ENCODE results near the gene YTHDC1. TPM values are rescaled to one million over a fixed set of nuclear protein-coding genes. Genes with fewer than 3 reads are reported as not detected.

Gene YTHDC1
- total and polyA plus RNA-seq, 2 experiments from 2014 or later, result 45.3 to 75.4 TPM

DNA sequence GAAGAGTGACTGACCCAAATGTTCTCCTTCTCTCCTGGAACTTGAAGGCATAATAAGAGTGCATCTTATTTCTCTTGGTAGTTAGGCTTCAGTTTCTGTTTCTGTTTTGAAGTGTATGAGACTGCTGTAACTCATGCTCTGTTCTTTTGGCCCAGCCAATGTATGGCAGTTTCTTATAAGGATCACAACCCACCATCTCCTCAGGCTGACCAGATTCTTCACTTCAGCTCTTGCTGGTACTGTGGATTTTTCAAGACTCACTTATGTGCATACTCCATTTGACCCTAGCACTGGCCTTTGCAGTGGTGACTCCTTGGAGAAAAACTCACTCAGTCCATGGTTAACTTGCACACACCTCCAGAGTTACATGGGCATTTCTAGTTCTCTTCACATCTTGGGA lies 9.6 kb upstream of the YTHDC1 start:
- no peaks in the 10 kb centered on the region for H3K79me2 ChIP-seq
- no peaks in the 10 kb centered on the region for H4K20me1 ChIP-seq (ENCODE audit: insufficient read depth, poor library complexity, severe bottlenecking)
- no peak for DNase-seq (ENCODE audit: low spot score)
- TF ChIP-seq EZH2 (IDR thresholded peaks at IDR 0.05; ENCODE audit: borderline replicate concordance) (no peak), EZH2phosphoT487 (IDR thresholded peaks at IDR 0.05; ENCODE audit: low read depth, severe bottlenecking, unreplicated experiment) (no peak)
- TF ChIP-seq, protein P1, sequence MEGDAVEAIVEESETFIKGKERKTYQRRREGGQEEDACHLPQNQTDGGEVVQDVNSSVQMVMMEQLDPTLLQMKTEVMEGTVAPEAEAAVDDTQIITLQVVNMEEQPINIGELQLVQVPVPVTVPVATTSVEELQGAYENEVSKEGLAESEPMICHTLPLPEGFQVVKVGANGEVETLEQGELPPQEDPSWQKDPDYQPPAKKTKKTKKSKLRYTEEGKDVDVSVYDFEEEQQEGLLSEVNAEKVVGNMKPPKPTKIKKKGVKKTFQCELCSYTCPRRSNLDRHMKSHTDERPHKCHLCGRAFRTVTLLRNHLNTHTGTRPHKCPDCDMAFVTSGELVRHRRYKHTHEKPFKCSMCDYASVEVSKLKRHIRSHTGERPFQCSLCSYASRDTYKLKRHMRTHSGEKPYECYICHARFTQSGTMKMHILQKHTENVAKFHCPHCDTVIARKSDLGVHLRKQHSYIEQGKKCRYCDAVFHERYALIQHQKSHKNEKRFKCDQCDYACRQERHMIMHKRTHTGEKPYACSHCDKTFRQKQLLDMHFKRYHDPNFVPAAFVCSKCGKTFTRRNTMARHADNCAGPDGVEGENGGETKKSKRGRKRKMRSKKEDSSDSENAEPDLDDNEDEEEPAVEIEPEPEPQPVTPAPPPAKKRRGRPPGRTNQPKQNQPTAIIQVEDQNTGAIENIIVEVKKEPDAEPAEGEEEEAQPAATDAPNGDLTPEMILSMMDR (IDR thresholded peaks at IDR 0.05; ENCODE audit: poor library complexity), result no peak
- H2AFZ ChIP-seq, result no peak overlapping the region
- H3K27ac ChIP-seq, result no peak overlapping the region
- no peak overlapping the region for H3K4me2 ChIP-seq
- no peaks in the 10 kb centered on the region for H3K36me3 ChIP-seq (replicated peaks; ENCODE audit: insufficient read depth, low read depth)
- H3K4me1 ChIP-seq (ENCODE audit: insufficient read depth), result no peaks in the 10 kb centered on the region
- H3K4me3 ChIP-seq, result no peak overlapping the region
- H3K9me3 ChIP-seq (ENCODE audit: low read depth), result no peaks in the 10 kb centered on the region
- H3K9me2 ChIP-seq (replicated peaks; ENCODE audit: insufficient read depth), result no peaks in the 10 kb centered on the region
- H3K27me3 ChIP-seq, result no peaks in the 10 kb centered on the region

GRCh38 chr4:68358988-68359387 lies 9.1 kb upstream of the YTHDC1 start:
- no peak overlapping the region for H3K27ac ChIP-seq
- WGBS (ENCODE audit: low lambda C conversion rate, missing lambda C conversion rate), result 82% methylated on average over 2 of the region's 2 CpGs
- no peaks in the 10 kb centered on the region for H3K9me2 ChIP-seq (replicated peaks; ENCODE audit: insufficient read depth)
- H3K36me3 ChIP-seq (replicated peaks; ENCODE audit: insufficient read depth, low read depth), result no peaks in the 10 kb centered on the region
- H3K9me3 ChIP-seq (ENCODE audit: low read depth), result no peaks in the 10 kb centered on the region
- H3K79me2 ChIP-seq, result no peaks in the 10 kb centered on the region
- no peaks in the 10 kb centered on the region for H3K4me1 ChIP-seq (ENCODE audit: insufficient read depth)
- DNase-seq (ENCODE audit: low spot score), result no peak
- no peak overlapping the region for H2AFZ ChIP-seq
- TF ChIP-seq EZH2phosphoT487 (IDR thresholded peaks at IDR 0.05; ENCODE audit: low read depth, severe bottlenecking, unreplicated experiment) (no peak), EZH2 (IDR thresholded peaks at IDR 0.05; ENCODE audit: borderline replicate concordance) (no peak)
- H3K27me3 ChIP-seq, result no peaks in the 10 kb centered on the region
- H3K4me2 ChIP-seq, result no peak overlapping the region
- H3K4me3 ChIP-seq, result no peak overlapping the region
- H4K20me1 ChIP-seq (ENCODE audit: insufficient read depth, poor library complexity, severe bottlenecking), result no peaks in the 10 kb centered on the region

DNA sequence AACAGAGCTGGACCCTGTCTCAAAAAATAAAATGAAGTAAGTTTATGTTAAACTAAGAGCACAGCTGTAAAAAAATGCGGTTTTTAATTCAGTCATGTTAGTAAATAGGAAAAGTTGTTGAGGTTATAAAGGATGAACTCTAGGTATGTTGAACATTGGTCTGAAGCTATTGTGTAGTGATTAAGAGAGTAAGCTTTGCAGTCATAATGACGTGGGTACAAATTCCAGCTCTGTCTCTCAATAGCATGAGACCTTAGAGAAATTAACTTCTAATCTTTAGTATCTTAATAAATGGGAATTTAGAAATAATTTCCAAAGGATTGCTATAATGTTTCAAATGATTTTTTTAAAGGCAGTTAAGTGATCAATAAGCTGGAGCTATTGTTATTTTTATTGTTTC lies 2.9 kb upstream of the YTHDC1 start:
- Histone ChIP-seq H3K27ac (no peak overlapping the region), H3K27me3 (no peaks in the 10 kb centered on the region), H4K20me1 (ENCODE audit: insufficient read depth, poor library complexity, severe bottlenecking) (peaks cover 13% of the 10 kb centered on the region), H3K9me3 (ENCODE audit: low read depth) (no peaks in the 10 kb centered on the region), H3K36me3 (replicated peaks; ENCODE audit: insufficient read depth, low read depth) (no peaks in the 10 kb centered on the region), H3K4me2 (no peak overlapping the region), H3K9me2 (replicated peaks; ENCODE audit: insufficient read depth) (no peaks in the 10 kb centered on the region), H2AFZ (no peak overlapping the region), H3K4me3 (no peak overlapping the region), H3K4me1 (ENCODE audit: insufficient read depth) (peaks cover 5% of the 10 kb centered on the region), H3K79me2 (peaks cover 19% of the 10 kb centered on the region)
- TF ChIP-seq, protein P1 (IDR thresholded peaks at IDR 0.05; ENCODE audit: poor library complexity), result no peak
- no peak for TF ChIP-seq EZH2phosphoT487 (IDR thresholded peaks at IDR 0.05; ENCODE audit: low read depth, severe bottlenecking, unreplicated experiment)
- TF ChIP-seq EZH2 (IDR thresholded peaks at IDR 0.05; ENCODE audit: borderline replicate concordance), result no peak
- whole genome bisulfite sequencing (ENCODE audit: low lambda C conversion rate, missing lambda C conversion rate), result 67% methylated on average over 2 of the region's 2 CpGs
- no peak for DNase-seq (ENCODE audit: low spot score)

GRCh38 chr4:68349279-68349648 lies 626 bp downstream of the YTHDC1 start:
- peak overlapping the region; percentile 55 for H2AFZ ChIP-seq
- H3K36me3 ChIP-seq (replicated peaks; ENCODE audit: insufficient read depth, low read depth), result no peaks in the 10 kb centered on the region
- peak; percentile 57 for DNase-seq (ENCODE audit: low spot score)
- WGBS (ENCODE audit: low lambda C conversion rate, missing lambda C conversion rate), result under 1% methylated on average over 11 of the region's 14 CpGs
- H3K4me3 ChIP-seq, result peak overlapping the region; percentile 68
- H3K79me2 ChIP-seq, result peaks cover 54% of the 10 kb centered on the region
- no peaks in the 10 kb centered on the region for H3K9me2 ChIP-seq (replicated peaks; ENCODE audit: insufficient read depth)
- peaks cover 16% of the 10 kb centered on the region for H3K4me1 ChIP-seq (ENCODE audit: insufficient read depth)
- H3K27ac ChIP-seq, result peak overlapping the region; percentile 99
- H3K9me3 ChIP-seq (ENCODE audit: low read depth), result no peaks in the 10 kb centered on the region
- H4K20me1 ChIP-seq (ENCODE audit: insufficient read depth, poor library complexity, severe bottlenecking), result peaks cover 48% of the 10 kb centered on the region
- no peaks in the 10 kb centered on the region for H3K27me3 ChIP-seq
- H3K4me2 ChIP-seq, result peak overlapping the region; percentile 75
- TF ChIP-seq EZH2 (IDR thresholded peaks at IDR 0.05; ENCODE audit: borderline replicate concordance) (no peak), EZH2phosphoT487 (IDR thresholded peaks at IDR 0.05; ENCODE audit: low read depth, severe bottlenecking, unreplicated experiment) (no peak)
- TF ChIP-seq, protein P1 (IDR thresholded peaks at IDR 0.05; ENCODE audit: poor library complexity), result no peak
